Gastrocnemius medialis (tissue), 4 donors: Measurements from ENCODE around the gene HERC2.

Experiments used
- CTCF ChIP-seq, 5 experiments: fragments of 450-650 bp in 3 of 5; fragments of 200-600 bp in 2 of 5; sonication (generic) in 2 of 5; IDR thresholded peaks in 4 of 5; conservative IDR thresholded peaks in 1 of 5; 1 replicate in 4 of 5; 2 replicates in 1 of 5; pipeline ENCODE4 v1.5.1; 2016 to 2019; ENCODE audit warnings: antibody characterized with exemption in 5 of 5, mild to moderate bottlenecking in 3 of 5, moderate library complexity in 3 of 5
- POLR2A ChIP-seq, 2 donors: fragments of 450-650 bp; IDR thresholded peaks; one replicate each; pipeline ENCODE4 v1.6.1; 2017; ENCODE audit warnings: antibody characterized with exemption in 2 of 2, mild to moderate bottlenecking in 2 of 2, moderate library complexity in 2 of 2

- TF ChIP-seq CTCF (IDR thresholded peaks at IDR 0.05 in 4 of 5, conservative IDR thresholded peaks at IDR 0.05 in 1 of 5) (no peak), POLR2A (IDR thresholded peaks at IDR 0.05) (no peak)
Measured at GRCh38 chr15:28182731-28183130, 139.2 kb downstream of the HERC2 start.
